GM12874 (cell line): ENCODE measurements around the gene THAP11.

Source experiments
- TF ChIP-seq, protein P1 (sequence below): IDR thresholded peaks from 2 replicates; pipeline ENCODE4 v1.5.1; 2011; ENCODE audit warnings: low read depth, mild to moderate bottlenecking, control low read depth, low read length, moderate library complexity; ENCODE audit not compliant: insufficient read depth

THAP11 gene

DNA sequence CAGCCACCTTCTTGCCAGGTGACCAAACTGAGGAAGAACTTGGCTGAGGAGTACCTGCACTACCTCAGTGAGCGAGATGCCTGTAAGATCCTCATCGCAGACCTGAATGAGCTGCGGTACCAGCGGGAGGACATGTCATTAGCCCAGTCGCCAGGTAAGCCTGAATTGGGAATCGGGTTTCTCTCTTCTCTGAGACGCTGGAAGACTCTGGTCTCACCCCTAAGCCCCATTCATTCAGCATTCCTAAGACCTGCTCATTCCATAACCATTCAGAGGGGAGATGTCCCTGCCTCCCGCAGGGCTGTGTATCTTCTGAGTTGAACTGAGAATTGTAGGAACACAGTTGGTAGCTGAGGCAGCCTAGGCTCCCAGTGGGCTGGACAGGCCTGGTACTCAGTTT, 17.0 kb upstream of the THAP11 start:
- TF ChIP-seq, protein P1, sequence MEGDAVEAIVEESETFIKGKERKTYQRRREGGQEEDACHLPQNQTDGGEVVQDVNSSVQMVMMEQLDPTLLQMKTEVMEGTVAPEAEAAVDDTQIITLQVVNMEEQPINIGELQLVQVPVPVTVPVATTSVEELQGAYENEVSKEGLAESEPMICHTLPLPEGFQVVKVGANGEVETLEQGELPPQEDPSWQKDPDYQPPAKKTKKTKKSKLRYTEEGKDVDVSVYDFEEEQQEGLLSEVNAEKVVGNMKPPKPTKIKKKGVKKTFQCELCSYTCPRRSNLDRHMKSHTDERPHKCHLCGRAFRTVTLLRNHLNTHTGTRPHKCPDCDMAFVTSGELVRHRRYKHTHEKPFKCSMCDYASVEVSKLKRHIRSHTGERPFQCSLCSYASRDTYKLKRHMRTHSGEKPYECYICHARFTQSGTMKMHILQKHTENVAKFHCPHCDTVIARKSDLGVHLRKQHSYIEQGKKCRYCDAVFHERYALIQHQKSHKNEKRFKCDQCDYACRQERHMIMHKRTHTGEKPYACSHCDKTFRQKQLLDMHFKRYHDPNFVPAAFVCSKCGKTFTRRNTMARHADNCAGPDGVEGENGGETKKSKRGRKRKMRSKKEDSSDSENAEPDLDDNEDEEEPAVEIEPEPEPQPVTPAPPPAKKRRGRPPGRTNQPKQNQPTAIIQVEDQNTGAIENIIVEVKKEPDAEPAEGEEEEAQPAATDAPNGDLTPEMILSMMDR = no peak

DNA sequence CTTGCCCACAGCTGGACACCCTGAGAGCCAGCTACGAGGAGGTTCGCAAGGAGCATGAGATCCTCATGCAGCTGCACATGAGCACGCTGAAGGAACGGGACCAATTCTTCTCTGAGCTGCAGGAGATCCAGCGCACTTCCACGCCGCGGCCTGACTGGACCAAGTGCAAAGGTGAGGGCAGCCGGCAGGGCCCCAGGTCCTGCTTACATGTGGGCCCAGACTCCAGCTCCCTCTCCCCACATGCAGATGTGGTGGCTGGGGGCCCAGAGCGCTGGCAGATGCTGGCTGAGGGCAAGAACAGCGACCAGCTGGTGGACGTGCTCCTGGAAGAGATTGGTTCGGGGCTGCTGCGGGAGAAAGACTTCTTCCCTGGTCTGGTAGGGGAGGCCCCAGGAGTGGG, 16.2 kb upstream of the THAP11 start:
- TF ChIP-seq, protein P1 = no peak

DNA sequence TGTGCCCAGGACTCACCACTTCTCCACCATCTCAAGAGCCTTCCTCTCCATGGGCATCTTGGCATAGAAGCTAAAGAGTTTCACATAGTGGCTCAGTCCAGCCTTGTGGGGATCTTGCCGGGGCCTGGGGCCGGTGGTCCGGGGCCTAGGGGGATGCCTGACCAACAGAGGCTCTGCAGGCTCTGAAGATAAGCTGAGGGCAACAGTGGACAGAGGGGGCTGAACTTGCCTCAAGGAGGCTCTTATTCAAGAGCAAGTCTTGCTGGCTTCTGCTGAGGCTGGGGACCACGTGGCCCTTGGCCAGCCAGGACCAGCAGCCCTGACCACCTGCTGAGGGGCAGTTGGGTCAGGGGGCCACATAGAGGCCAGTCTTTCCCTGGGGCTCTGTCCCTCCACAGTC, 13.5 kb upstream of the THAP11 start:
- TF ChIP-seq, protein P1 = no peak

DNA sequence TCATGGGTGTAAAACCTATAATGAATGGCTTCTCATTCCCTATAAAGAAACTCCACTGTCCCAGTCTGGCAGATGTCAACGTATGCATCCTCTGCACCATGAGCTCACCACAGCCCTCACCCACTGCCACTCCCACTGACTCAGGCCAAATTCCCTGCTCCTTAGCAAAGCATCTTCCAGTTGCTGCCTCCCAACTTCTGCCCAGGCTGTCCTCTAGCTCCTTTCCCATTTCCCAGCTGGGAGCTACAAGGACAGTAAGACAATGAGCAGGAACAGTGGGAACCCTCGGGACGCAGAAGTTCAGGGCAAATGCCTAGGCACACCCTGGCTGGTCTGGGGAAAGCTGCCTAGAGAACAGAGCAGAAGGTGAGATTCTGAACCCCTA, 9.1 kb upstream of the THAP11 start:
- TF ChIP-seq, protein P1 = no peak

DNA sequence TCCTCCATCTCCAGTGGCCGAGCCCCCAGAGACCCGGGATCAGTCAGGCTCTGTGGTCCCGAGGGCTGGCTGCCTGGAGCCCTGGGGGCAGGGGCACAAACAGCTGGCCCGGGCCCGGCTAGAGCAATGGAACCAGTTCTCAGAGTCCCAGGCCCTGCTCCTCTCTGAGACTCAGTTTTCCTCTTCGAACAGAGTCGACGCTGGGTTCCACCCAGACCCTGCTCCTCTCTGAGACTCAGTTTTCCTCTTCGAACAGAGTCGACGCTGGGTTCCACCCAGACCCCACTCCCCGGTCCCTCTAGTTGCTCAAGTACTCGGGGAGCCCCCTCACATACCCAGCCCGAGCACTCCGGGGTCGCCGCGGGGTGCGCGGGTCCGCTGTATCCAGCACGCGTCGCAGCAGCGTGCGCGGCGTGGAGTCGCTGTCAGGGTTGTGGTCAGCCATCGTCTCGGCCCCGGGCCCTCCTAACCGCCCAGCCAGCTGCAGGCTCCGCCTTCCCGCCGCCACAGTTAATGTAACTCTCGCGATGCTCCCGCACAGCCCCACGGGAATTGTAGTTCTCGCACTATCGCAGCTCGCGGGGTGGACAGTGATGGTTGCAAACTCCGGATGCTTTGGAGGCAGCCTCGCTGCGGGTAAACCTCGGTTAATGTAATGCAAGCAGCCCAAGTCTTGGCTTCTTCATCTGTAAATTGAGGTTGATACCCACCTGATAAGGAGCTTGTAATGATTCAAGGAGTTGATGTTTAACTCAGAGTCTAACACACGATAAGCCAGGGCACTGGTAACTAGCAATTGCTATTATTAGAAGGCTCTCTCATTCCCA, 8.5 kb upstream of the THAP11 start:
- TF ChIP-seq, protein P1 = no peak

DNA sequence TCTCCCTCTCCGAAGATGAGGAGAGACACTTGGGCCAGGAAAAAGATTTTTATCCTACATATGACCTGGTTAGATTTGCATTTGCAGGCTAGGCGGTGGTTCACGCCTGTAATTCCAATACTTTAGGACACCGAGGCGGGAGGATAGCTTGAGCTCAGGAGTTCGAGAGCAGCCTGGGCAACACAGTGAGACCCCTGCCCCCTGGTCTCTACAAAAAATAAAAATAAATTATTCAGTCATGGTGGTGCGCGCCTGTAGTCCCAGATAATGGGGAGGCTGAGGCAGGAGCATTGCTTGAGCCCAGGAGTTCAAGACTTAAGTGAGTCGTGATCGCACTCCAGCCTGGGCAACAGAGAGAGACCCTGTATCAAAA, 7.9 kb upstream of the THAP11 start:
- TF ChIP-seq, protein P1 = no peak

DNA sequence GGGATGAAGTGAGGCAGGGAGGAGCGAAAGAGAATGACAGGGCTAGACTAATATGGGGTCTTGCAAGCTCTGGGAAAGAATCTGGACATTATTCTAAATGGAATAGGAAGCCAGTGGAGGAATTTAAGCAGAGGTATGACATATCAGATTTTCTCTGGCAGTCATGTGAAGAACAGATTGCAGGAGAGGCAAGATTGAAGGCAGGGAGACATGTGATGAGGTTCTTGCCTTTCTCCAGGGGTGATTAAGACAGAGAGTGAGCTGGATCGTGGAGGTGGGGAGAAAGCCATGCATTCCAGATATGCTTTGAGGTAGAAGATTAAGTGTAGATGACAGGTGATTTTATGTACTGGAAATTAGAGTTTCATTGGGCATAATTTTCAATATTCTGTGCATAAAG, 4.3 kb upstream of the THAP11 start:
- TF ChIP-seq, protein P1 = no peak
